WI38 (cell line): Measurements from ENCODE around the gene CEL.
"Not testable (repeated sequence)": the region's sequence is repeated elsewhere in the genome, so short reads cannot be mapped to it uniquely, and the experiment has no call there.

ENCODE experiments used
- H3K4me3 ChIP-seq: 2 replicates; pipeline ENCODE4 v1.5.1; 2011; ENCODE audit warnings: low read depth, mild to moderate bottlenecking, control low read depth, low read length
- TF ChIP-seq, protein P1 (sequence below): IDR thresholded peaks from 2 replicates; pipeline ENCODE4 v1.5.1; 2012; ENCODE audit warnings: low read depth, mild to moderate bottlenecking, control low read depth, low read length

CEL gene

DNA sequence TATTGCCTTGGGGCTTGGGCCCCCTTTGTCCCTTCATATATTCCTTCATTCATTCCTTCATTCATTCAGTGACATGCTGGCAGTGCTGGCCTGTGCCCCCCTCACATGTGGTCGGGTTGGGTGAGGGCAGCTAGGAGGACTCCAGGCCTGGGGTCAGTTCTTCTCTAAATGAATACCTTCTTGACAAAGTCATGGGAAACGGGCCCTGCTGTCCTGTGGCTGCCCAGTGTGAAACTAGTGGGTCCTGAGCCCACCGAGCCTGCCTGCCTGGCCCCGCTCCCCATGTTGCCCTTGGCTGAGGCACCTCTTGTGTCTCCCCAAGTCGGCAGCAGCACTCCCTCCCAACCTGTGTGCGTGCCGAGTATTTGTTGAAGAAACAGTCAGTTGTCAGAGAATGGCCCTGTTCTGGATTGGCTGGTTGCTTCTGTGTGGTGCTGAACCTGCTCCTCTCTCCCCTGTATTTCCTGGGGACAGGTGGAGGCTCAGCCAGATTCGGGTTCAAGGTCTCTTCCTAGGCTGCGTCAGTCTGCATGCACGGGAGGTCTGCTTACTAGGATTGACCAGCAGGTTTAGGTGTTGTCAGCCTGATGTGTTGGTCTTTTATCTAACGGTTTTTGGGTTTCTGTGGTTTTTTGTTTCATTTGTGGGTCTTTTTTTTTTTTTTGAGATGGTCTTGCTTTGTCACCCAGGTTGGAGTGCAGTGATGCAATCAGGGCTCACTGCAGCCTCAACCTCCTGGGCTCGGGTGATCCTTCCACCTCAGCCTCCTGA lies 3.0 kb upstream of the CEL start:
- no peak overlapping the region for H3K4me3 ChIP-seq
- TF ChIP-seq, protein P1, sequence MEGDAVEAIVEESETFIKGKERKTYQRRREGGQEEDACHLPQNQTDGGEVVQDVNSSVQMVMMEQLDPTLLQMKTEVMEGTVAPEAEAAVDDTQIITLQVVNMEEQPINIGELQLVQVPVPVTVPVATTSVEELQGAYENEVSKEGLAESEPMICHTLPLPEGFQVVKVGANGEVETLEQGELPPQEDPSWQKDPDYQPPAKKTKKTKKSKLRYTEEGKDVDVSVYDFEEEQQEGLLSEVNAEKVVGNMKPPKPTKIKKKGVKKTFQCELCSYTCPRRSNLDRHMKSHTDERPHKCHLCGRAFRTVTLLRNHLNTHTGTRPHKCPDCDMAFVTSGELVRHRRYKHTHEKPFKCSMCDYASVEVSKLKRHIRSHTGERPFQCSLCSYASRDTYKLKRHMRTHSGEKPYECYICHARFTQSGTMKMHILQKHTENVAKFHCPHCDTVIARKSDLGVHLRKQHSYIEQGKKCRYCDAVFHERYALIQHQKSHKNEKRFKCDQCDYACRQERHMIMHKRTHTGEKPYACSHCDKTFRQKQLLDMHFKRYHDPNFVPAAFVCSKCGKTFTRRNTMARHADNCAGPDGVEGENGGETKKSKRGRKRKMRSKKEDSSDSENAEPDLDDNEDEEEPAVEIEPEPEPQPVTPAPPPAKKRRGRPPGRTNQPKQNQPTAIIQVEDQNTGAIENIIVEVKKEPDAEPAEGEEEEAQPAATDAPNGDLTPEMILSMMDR = no peak

DNA sequence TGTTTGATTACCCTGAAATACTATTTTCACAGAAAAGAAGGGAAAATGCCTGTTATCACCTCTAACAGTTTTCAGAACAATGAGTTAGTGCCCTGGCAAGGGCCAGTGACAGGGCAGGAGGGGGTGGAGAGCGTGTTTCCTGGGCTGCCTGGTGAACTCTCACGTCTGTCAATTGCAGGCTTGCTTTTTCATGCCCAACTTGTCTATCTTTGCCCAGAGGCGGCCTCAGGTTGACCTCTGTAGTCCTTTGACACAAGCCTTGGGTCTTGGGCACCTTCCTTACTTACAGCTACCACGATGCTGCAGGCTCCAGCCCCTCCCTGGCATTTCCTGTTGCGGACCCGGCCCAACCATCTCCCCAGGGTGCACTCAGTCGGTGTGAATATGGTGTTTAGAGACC lies 2.2 kb upstream of the CEL start:
- no peak overlapping the region for H3K4me3 ChIP-seq

GRCh38 chr9:133060417-133060841 lies 1.4 kb upstream of the CEL start:
- H3K4me3 ChIP-seq = no peak overlapping the region
- TF ChIP-seq, protein P1 = no peak

More for the DNA sequence above, 2.2 kb upstream of the CEL start:
- TF ChIP-seq, protein P1 = no peak

DNA sequence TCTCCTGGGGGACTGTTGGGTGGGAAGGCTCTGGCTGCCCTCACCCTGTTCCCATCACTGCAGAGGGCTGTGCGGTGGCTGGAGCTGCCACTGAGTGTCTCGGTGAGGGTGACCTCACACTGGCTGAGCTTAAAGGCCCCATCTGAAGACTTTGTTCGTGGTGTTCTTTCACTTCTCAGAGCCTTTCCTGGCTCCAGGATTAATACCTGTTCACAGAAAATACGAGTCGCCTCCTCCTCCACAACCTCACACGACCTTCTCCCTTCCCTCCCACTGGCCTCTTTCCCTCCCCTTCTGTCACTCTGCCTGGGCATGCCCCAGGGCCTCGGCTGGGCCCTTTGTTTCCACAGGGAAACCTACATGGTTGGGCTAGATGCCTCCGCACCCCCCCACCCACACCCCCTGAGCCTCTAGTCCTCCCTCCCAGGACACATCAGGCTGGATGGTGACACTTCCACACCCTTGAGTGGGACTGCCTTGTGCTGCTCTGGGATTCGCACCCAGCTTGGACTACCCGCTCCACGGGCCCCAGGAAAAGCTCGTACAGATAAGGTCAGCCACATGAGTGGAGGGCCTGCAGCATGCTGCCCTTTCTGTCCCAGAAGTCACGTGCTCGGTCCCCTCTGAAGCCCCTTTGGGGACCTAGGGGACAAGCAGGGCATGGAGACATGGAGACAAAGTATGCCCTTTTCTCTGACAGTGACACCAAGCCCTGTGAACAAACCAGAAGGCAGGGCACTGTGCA lies 590 bp upstream of the CEL start:
- H3K4me3 ChIP-seq = not testable (repeated sequence)

GRCh38 chr9:133062569-133062968 lies 788 bp downstream of the CEL start:
- not testable (repeated sequence) for H3K4me3 ChIP-seq

DNA sequence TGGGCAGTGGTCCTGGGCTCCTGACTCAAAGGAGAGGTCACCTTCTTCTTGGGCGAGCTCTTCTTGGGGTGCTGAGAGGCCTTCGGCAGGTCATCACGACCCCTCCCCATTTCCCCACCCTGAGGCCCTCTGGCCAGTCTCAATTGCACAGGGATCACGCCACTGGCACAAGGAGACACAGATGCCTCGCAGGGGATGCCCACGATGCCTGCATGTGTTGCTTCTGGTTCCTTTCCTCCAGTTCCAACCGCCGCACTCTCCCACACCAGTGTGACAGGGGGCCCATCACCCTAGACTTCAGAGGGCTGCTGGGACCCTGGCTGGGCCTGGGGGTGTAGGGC lies 1.3 kb downstream of the CEL start:
- TF ChIP-seq, protein P1 = no peak
- no peak overlapping the region for H3K4me3 ChIP-seq

DNA sequence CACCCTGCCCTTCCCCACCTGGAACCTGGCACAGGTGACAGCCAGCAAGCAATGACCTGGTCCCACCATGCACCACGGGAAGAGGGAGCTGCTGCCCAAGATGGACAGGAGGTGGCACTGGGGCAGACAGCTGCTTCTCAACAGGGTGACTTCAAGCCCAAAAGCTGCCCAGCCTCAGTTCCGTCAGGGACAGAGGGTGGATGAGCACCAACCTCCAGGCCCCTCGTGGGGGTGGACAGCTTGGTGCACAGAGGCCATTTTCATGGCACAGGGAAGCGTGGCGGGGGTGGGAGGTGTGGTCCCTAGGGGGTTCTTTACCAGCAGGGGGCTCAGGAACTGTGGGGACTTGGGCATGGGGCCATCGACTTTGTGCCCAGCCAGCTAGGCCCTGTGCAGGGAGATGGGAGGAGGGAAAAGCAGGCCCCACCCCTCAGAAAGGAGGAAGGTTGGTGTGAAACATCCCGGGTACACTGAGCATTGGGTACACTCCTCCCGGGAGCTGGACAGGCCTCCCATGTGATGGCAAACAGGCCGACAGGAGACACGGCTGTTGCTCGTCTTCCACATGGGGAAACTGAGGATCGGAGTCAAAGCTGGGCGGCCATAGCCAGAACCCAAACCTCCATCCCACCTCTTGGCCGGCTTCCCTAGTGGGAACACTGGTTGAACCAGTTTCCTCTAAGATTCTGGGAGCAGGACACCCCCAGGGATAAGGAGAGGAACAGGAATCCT lies 1.9 kb downstream of the CEL start:
- TF ChIP-seq, protein P1 = no peak
- H3K4me3 ChIP-seq = no peak overlapping the region

DNA sequence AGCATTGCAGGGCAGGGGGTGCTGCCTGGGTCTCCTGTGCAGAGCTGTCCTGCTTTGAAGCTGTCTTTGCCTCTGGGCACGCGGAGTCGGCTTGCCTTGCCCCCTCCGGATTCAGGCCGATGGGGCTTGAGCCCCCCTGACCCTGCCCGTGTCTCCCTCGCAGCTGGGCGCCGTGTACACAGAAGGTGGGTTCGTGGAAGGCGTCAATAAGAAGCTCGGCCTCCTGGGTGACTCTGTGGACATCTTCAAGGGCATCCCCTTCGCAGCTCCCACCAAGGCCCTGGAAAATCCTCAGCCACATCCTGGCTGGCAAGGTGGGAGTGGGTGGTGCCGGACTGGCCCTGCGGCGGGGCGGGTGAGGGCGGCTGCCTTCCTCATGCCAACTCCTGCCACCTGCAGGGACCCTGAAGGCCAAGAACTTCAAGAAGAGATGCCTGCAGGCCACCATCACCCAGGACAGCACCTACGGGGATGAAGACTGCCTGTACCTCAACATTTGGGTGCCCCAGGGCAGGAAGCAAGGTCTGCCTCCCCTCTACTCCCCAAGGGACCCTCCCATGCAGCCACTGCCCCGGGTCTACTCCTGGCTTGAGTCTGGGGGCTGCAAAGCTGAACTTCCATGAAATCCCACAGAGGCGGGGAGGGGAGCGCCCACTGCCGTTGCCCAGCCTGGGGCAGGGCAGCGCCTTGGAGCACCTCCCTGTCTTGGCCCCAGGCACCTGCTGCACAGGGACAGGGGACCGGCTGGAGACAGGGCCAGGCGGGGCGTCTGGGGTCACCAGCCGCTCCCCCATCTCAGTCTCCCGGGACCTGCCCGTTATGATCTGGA lies 2.7 kb downstream of the CEL start:
- H3K4me3 ChIP-seq = no peak overlapping the region
- TF ChIP-seq, protein P1 = no peak
